ENCODE results near the gene NAT14. TPM values are rescaled to one million over a fixed set of nuclear protein-coding genes. Genes with fewer than 3 reads are reported as not detected.

Gene NAT14
- total RNA-seq, 1 experiment from 2014 or later, result 45.2 TPM

DNA sequence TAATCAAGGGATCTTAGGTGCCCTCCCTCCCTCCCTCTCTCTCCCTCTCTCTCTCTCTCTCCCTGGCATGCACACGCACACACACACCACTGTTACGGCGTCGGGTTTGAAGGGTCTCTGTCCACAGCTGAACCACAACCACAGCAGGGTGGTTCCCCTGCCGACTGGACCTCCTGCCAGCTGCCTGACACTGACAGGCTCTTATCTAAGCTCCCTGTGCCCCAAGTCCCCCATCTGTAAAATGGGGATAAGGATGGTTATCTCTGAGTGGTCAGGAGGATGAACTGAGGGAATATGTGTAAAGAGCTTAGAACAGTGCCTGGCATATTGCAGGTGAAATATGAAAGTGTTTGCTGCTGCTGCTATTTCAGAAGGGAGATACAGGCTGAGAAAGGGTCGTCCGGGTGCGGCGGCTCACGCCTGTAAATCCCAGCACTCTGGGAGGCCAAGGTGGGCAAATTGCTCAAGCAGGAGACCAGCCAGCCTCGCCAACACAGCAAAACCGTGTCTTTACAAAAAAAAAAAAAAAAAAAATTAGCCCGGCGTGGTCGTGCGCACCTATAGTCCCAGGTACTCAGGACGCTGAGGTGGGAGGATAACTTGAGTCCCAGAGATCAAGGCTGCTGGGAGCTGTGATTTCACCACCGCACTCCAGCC, 41.0 kb upstream of the NAT14 start:
- Mint-ChIP-seq H3K36me3 (ENCODE audit: insufficient read depth, unreplicated experiment) (peaks cover 5% of the 10 kb centered on the region), H3K27ac (ENCODE audit: unreplicated experiment) (no peak overlapping the region), H3K4me3 (ENCODE audit: unreplicated experiment) (no peak overlapping the region), H3K4me1 (ENCODE audit: low read depth, unreplicated experiment) (no peaks in the 10 kb centered on the region), H3K27me3 (ENCODE audit: insufficient read depth, unreplicated experiment) (peaks cover 39% of the 10 kb centered on the region), H3K9me3 (ENCODE audit: unreplicated experiment) (no peaks in the 10 kb centered on the region)
- ChIA-PET CTCF (interaction anchor here (0.5 to 1.2 kb wide), 2 partner anchors 18 to 298 kb away, joined by 3 to 4 read pairs; no protein-coding TSS in a partner anchor), POLR2A (no interaction called here)
- peaks cover 11% of the 10 kb centered on the region; the same call in 1 of the 2 replicates for H3K4me1 ChIP-seq
- peaks cover 10% of the 10 kb centered on the region for H3K27me3 ChIP-seq (replicated peaks; ENCODE audit: control insufficient read depth, insufficient read depth, low read length)
- no TSS peak for BruUV-seq (replicated peaks)
- H3K36me3 ChIP-seq (ENCODE audit: control insufficient read depth, insufficient read depth, low read length), result no peaks in the 10 kb centered on the region
- DNase-seq, result no peak
- TF ChIP-seq, protein P1, sequence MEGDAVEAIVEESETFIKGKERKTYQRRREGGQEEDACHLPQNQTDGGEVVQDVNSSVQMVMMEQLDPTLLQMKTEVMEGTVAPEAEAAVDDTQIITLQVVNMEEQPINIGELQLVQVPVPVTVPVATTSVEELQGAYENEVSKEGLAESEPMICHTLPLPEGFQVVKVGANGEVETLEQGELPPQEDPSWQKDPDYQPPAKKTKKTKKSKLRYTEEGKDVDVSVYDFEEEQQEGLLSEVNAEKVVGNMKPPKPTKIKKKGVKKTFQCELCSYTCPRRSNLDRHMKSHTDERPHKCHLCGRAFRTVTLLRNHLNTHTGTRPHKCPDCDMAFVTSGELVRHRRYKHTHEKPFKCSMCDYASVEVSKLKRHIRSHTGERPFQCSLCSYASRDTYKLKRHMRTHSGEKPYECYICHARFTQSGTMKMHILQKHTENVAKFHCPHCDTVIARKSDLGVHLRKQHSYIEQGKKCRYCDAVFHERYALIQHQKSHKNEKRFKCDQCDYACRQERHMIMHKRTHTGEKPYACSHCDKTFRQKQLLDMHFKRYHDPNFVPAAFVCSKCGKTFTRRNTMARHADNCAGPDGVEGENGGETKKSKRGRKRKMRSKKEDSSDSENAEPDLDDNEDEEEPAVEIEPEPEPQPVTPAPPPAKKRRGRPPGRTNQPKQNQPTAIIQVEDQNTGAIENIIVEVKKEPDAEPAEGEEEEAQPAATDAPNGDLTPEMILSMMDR (IDR thresholded peaks at IDR 0.05; ENCODE audit: insufficient read depth in 1 of 2, low read depth in 1 of 2, low read length in 1 of 2, severe bottlenecking in 1 of 2, unreplicated experiment in 1 of 2), result no peak
- H3K9me3 ChIP-seq, result 0 out of 2 replicates have a peak, but pooled peaks cover 3% of the 10 kb centered on the region
- no peak overlapping the region for H3K4me3 ChIP-seq (ENCODE audit: low read depth, low read length)
- intact Hi-C loops (cut with micrococcal nuclease; ENCODE audit: unreplicated experiment), result no loop called here

DNA sequence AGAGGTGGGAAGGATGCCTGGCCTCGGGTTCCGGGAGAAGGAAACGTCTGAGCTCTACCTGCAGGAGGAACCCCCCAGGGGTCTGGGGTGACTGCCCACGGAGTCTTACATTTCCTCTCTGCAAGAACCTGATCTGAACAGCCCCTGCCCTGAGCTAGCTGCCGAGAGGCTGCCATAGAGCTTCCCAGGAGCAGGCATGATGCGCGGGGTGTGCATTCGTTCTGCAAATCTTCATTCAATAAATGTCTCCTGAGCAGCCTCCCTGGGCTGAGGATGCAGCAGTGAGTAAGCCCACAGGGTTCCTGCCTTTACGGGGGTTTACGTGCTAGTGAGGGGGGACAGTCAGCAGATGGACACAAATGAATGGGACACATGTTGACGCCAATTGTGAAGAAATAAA, 40.3 kb upstream of the NAT14 start:
- ChIA-PET CTCF (interaction anchor here (0.5 to 1.2 kb wide), 2 partner anchors 17 to 299 kb away, joined by 3 to 4 read pairs; no protein-coding TSS in a partner anchor), POLR2A (no interaction called here)
- Histone ChIP-seq H3K4me3 (ENCODE audit: low read depth, low read length) (no peak overlapping the region), H3K4me1 (peaks cover 11% of the 10 kb centered on the region; the same call in 1 of the 2 replicates), H3K36me3 (ENCODE audit: control insufficient read depth, insufficient read depth, low read length) (no peaks in the 10 kb centered on the region), H3K27me3 (replicated peaks; ENCODE audit: control insufficient read depth, insufficient read depth, low read length) (peaks cover 10% of the 10 kb centered on the region), H3K9me3 (0 out of 2 replicates have a peak, but pooled peaks cover 3% of the 10 kb centered on the region)
- no TSS peak for BruUV-seq (replicated peaks)
- intact Hi-C loops (cut with micrococcal nuclease; ENCODE audit: unreplicated experiment), result no loop called here
- H3K4me1 Mint-ChIP-seq (ENCODE audit: low read depth, unreplicated experiment), result no peaks in the 10 kb centered on the region
- H3K27ac Mint-ChIP-seq (ENCODE audit: unreplicated experiment), result no peak overlapping the region
- no peaks in the 10 kb centered on the region for H3K9me3 Mint-ChIP-seq (ENCODE audit: unreplicated experiment)
- H3K27me3 Mint-ChIP-seq (ENCODE audit: insufficient read depth, unreplicated experiment), result peaks cover 32% of the 10 kb centered on the region
- DNase-seq, result no peak
- no peaks in the 10 kb centered on the region for H3K36me3 Mint-ChIP-seq (ENCODE audit: insufficient read depth, unreplicated experiment)
- TF ChIP-seq, protein P1 (IDR thresholded peaks at IDR 0.05; ENCODE audit: insufficient read depth in 1 of 2, low read depth in 1 of 2, low read length in 1 of 2, severe bottlenecking in 1 of 2, unreplicated experiment in 1 of 2), result no peak
- no peak overlapping the region for H3K4me3 Mint-ChIP-seq (ENCODE audit: unreplicated experiment)

- no peak overlapping the region for H3K27ac Mint-ChIP-seq (ENCODE audit: unreplicated experiment)
- H3K4me3 ChIP-seq (ENCODE audit: low read depth, low read length), result no peak overlapping the region
- H3K9me3 Mint-ChIP-seq (ENCODE audit: unreplicated experiment), result no peaks in the 10 kb centered on the region
- H3K4me1 ChIP-seq, result peaks cover 4% of the 10 kb centered on the region; the same call in 1 of the 2 replicates
- no peak for DNase-seq
- H3K27me3 Mint-ChIP-seq (ENCODE audit: insufficient read depth, unreplicated experiment), result peaks cover 38% of the 10 kb centered on the region
- H3K9me3 ChIP-seq, result no peaks in the 10 kb centered on the region
- H3K27me3 ChIP-seq (replicated peaks; ENCODE audit: control insufficient read depth, insufficient read depth, low read length), result peaks cover 12% of the 10 kb centered on the region
- BruUV-seq (replicated peaks), result no TSS peak
- CTCF ChIA-PET, result interaction anchor here (0.6 kb wide), 1 partner anchor 9 kb away, joined by 3 read pairs; no protein-coding TSS in a partner anchor
- TF ChIP-seq, protein P1 (IDR thresholded peaks at IDR 0.05; ENCODE audit: insufficient read depth in 1 of 2, low read depth in 1 of 2, low read length in 1 of 2, severe bottlenecking in 1 of 2, unreplicated experiment in 1 of 2), result no peak
- no peaks in the 10 kb centered on the region for H3K36me3 ChIP-seq (ENCODE audit: control insufficient read depth, insufficient read depth, low read length)
- intact Hi-C loops (cut with micrococcal nuclease; ENCODE audit: unreplicated experiment), result no loop called here
- no peak overlapping the region for H3K4me3 Mint-ChIP-seq (ENCODE audit: unreplicated experiment)
- POLR2A ChIA-PET, result interaction anchor here (0.7 to 0.8 kb wide), 2 partner anchors 56 to 187 kb away, joined by 5 read pairs; no protein-coding TSS in a partner anchor
- no peaks in the 10 kb centered on the region for H3K4me1 Mint-ChIP-seq (ENCODE audit: low read depth, unreplicated experiment)
- no peaks in the 10 kb centered on the region for H3K36me3 Mint-ChIP-seq (ENCODE audit: insufficient read depth, unreplicated experiment)
Observed at GRCh38 chr19:55446060-55446459, 38.9 kb upstream of the NAT14 start.

All from Caco-2 (cell line).